ENCODE data around the gene CIRBP. TPM values are rescaled to one million over a fixed set of nuclear protein-coding genes. Genes with fewer than 3 reads are reported as not detected.

CIRBP gene
- total and polyA plus RNA-seq, 2 of the 13 experiments (the other 11 are each of a cell fraction or from before 2014, with no cell fraction given) = 133 to 140 TPM

GRCh38 chr19:1276628-1277022, 7.5 kb downstream of the CIRBP start:
- H3K4me2 ChIP-seq (ENCODE audit: low read depth, low read length) = peak overlapping the region; percentile 79
- H3K27ac ChIP-seq (ENCODE audit: extremely low read length, insufficient read depth, low read length) = peak overlapping the region; percentile 100
- H3K4me1 ChIP-seq (ENCODE audit: insufficient read depth, low read length) = peaks cover 46% of the 10 kb centered on the region
- DNase-seq (ENCODE audit: low spot score) (no peak), ATAC-seq (no peak), FAIRE-seq (no peak)
- peak overlapping the region; percentile 95 for H3K9ac ChIP-seq (ENCODE audit: insufficient read depth, low read depth, low read length)
- H3K9me3 ChIP-seq (ENCODE audit: low read length) = no peaks in the 10 kb centered on the region
- whole genome bisulfite sequencing (ENCODE audit: low lambda C conversion rate) = 89% methylated on average over 10 of the region's 10 CpGs
- BruUV-seq (replicated peaks) = no TSS peak
- intact Hi-C loops (cut with micrococcal nuclease; ENCODE audit: unreplicated experiment) (no loop called here), in situ Hi-C loops (cut with HindIII; ENCODE audit: extremely low pct_ligation_motif_present, low pct_unique_long_range_greater_than_20kb) (loop anchor here (5.0 kb wide), 1 partner anchor 34 kb away; the partner anchor contains the start of gene ATP5F1D)
- H2AFZ ChIP-seq (ENCODE audit: low read length) = no peak overlapping the region
- ChIA-PET CTCF (ENCODE audit: low intra/inter-chr PET ratio, low total read pairs) (no interaction called here), POLR2A (interaction anchor here (1.0 kb wide), 1 partner anchor 30 kb away, joined by 4 read pairs; no protein-coding TSS in a partner anchor)
- no peaks in the 10 kb centered on the region for H3K27me3 ChIP-seq (ENCODE audit: control insufficient read depth in 1 of 2, insufficient read depth in 2 of 2, low read length in 2 of 2)
- H4K20me1 ChIP-seq (ENCODE audit: insufficient read depth, low read length) = peaks cover 16% of the 10 kb centered on the region
- peaks cover 15% of the 10 kb centered on the region for H3K79me2 ChIP-seq (ENCODE audit: insufficient read depth, low read length)
- no peak for TF ChIP-seq SP4 (CRISPR knock-in tag; IDR thresholded peaks at IDR 0.05)
- TF ChIP-seq ZNF574 (CRISPR knock-in tag; IDR thresholded peaks at IDR 0.05) = no peak
- peak; percentile 59 for TF ChIP-seq ZMYM3 (CRISPR knock-in tag; IDR thresholded peaks at IDR 0.05)
- TF ChIP-seq NFRKB (IDR thresholded peaks at IDR 0.05) = no peak
- peak; percentile 94 for TF ChIP-seq ZNF629 (CRISPR knock-in tag; conservative IDR thresholded peaks at IDR 0.05)
- H3K4me3 ChIP-seq (replicated peaks in 1 of 3; ENCODE audit: insufficient read depth in 1 of 3, low read depth in 2 of 3, low read length in 3 of 3) = peak overlapping the region in 2 of 3 experiments; percentile 73 to 85; a peak in 4 of 6 replicates
- peaks cover 17 to 44% of the 10 kb centered on the region in 2 experiments for H3K36me3 ChIP-seq (replicated peaks in 1 of 2; ENCODE audit: control insufficient read depth in 1 of 2, insufficient read depth in 2 of 2, low read length in 2 of 2)

DNA sequence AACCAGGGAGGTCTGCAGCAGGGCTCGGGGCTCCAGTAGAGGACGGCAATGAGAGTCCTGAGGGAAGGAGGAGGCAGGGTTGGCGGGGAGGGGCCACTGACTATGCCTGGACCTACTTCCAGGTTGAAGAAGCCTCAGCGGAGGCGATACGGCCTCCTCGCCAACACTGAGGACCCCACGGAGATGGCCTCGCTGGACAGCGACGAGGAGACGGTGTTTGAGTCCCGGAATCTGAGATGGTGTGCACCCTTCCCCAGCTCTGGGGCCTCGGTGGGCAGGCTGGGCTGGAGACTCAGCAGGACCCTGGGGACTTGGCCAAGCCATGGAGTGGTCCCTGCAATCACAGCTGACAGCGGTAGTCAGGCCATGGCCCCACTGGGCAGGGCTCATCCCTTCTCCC, 7.9 kb downstream of the CIRBP start:
- in situ Hi-C loops (cut with HindIII; ENCODE audit: extremely low pct_ligation_motif_present, low pct_unique_long_range_greater_than_20kb) (loop anchor here (5.0 kb wide), 1 partner anchor 35 kb away; the partner anchor contains the start of gene ATP5F1D), intact Hi-C loops (cut with micrococcal nuclease; ENCODE audit: unreplicated experiment) (no loop called here)
- CTCF ChIA-PET (ENCODE audit: low intra/inter-chr PET ratio, low total read pairs) = no interaction called here
- Histone ChIP-seq H3K36me3 (replicated peaks in 1 of 2; ENCODE audit: control insufficient read depth in 1 of 2, insufficient read depth in 2 of 2, low read length in 2 of 2) (peaks cover 13 to 39% of the 10 kb centered on the region in 2 experiments), H2AFZ (ENCODE audit: low read length) (no peak overlapping the region), H3K9ac (ENCODE audit: insufficient read depth, low read depth, low read length) (0 out of 2 replicates have a peak overlapping the region, but pooled peaks have one; percentile 95), H3K4me1 (ENCODE audit: insufficient read depth, low read length) (peaks cover 42% of the 10 kb centered on the region), H3K4me2 (ENCODE audit: low read depth, low read length) (no peak overlapping the region), H3K27ac (ENCODE audit: extremely low read length, insufficient read depth, low read length) (no peak overlapping the region), H3K4me3 (replicated peaks in 1 of 3; ENCODE audit: insufficient read depth in 1 of 3, low read depth in 2 of 3, low read length in 3 of 3) (no peak overlapping the region), H3K27me3 (ENCODE audit: control insufficient read depth in 1 of 2, insufficient read depth in 2 of 2, low read length in 2 of 2) (no peaks in the 10 kb centered on the region), H3K79me2 (ENCODE audit: insufficient read depth, low read length) (peaks cover 10% of the 10 kb centered on the region), H3K9me3 (ENCODE audit: low read length) (no peaks in the 10 kb centered on the region), H4K20me1 (ENCODE audit: insufficient read depth, low read length) (peaks cover 11% of the 10 kb centered on the region)
- FAIRE-seq (no peak), DNase-seq (ENCODE audit: low spot score) (no peak), ATAC-seq (no peak)
- POLR2A ChIA-PET = interaction anchor here (0.6 to 1.0 kb wide), 2 partner anchors 30 to 120 kb away, joined by 4 to 5 read pairs; no protein-coding TSS in a partner anchor
- TF ChIP-seq ARID2 (CRISPR knock-in tag; IDR thresholded peaks at IDR 0.05; ENCODE audit: borderline replicate concordance) = no peak
- 98% methylated on average over 11 of the region's 15 CpGs for WGBS (ENCODE audit: low lambda C conversion rate)
- BruUV-seq (replicated peaks) = no TSS peak

Data from HepG2 (cell line).